CD4-positive, alpha-beta memory T cell (primary cell): ENCODE data around the gene OBSL1. TPM values are rescaled to one million over a fixed set of nuclear protein-coding genes. Genes with fewer than 3 reads are reported as not detected.

ENCODE experiments used
- CTCF ChIA-PET: fragments of 350-600 bp; sonication (Branson Sonifier 250); formaldehyde crosslinking; loops from one replicate; lab custom pipeline; 2021; ENCODE audit warnings: inconsistent platforms; ENCODE audit not compliant: partially characterized antibody; lab: Charles Lee
- POLR2A ChIA-PET: fragments of 350-600 bp; sonication (Branson Sonifier 250); formaldehyde crosslinking; loops from one replicate; lab custom pipeline; 2021; ENCODE audit not compliant: partially characterized antibody; lab: Charles Lee
- DNase-seq, 5 donors: peaks; one replicate each; pipeline versions ENCODE4 v3.0.0 to v3.0.0-alpha.2; 2020 to 2022; ENCODE audit warnings: mixed read lengths in 1 of 5
- H3K27ac ChIP-seq: one replicate; pipeline ENCODE4 v1.7.0; 2013; ENCODE audit warnings: low read depth, low read length
- H3K27me3 ChIP-seq: 2 replicates; pipeline ENCODE4 v1.7.0; 2013; ENCODE audit warnings: mild to moderate bottlenecking, low read length, moderate library complexity; ENCODE audit not compliant: insufficient read depth
- H3K36me3 ChIP-seq: 2 replicates; pipeline ENCODE4 v1.7.0; 2013; ENCODE audit warnings: mild to moderate bottlenecking, low read length, moderate library complexity; ENCODE audit not compliant: insufficient read depth
- H3K4me1 ChIP-seq: 2 replicates; pipeline ENCODE4 v1.7.0; 2013; ENCODE audit warnings: mild to moderate bottlenecking, low read length, moderate library complexity; ENCODE audit not compliant: insufficient read depth
- H3K4me3 ChIP-seq, 2 donors: one replicate each; pipeline ENCODE4 v1.7.0; 2013; ENCODE audit warnings: low read length in 2 of 2, mild to moderate bottlenecking in 1 of 2
- H3K9me3 ChIP-seq, 2 donors: one replicate each; pipeline ENCODE4 v1.7.0; 2013; ENCODE audit warnings: low read length in 2 of 2, control low read depth in 1 of 2; ENCODE audit not compliant: control insufficient read depth in 1 of 2
- H3K27ac Mint-ChIP-seq, 7 donors: one replicate each; pipeline ENCODE4 v1.8.0; 2020 to 2021; ENCODE audit warnings: mixed read lengths in 7 of 7, mild to moderate bottlenecking in 6 of 7, inconsistent platforms in 3 of 7, moderate library complexity in 3 of 7
- H3K27me3 Mint-ChIP-seq, 2 donors: one replicate each; pipeline ENCODE4 v1.8.0; 2020 to 2021; ENCODE audit warnings: mixed read lengths in 2 of 2
- H3K36me3 Mint-ChIP-seq, 2 donors: one replicate each; pipeline ENCODE4 v1.8.0; 2020 to 2021; ENCODE audit warnings: mixed read lengths in 2 of 2, inconsistent platforms in 1 of 2, mild to moderate bottlenecking in 1 of 2
- H3K4me1 Mint-ChIP-seq, 4 donors: one replicate each; pipeline ENCODE4 v1.8.0; 2020 to 2021; ENCODE audit warnings: mixed read lengths in 4 of 4, mild to moderate bottlenecking in 1 of 4
- H3K4me3 Mint-ChIP-seq, 8 donors: one replicate each; pipeline ENCODE4 v1.8.0; 2020 to 2021; ENCODE audit warnings: mixed read lengths in 8 of 8, mild to moderate bottlenecking in 7 of 8, moderate library complexity in 6 of 8, inconsistent platforms in 3 of 8
- H3K9me3 Mint-ChIP-seq, 8 donors: one replicate each; pipeline ENCODE4 v1.8.0; 2020 to 2021; ENCODE audit warnings: mixed read lengths in 8 of 8, mild to moderate bottlenecking in 5 of 8, inconsistent platforms in 3 of 8, moderate library complexity in 1 of 8
- intact Hi-C: fragments of 100-400 bp; cut with micrococcal nuclease; formaldehyde crosslinking; loops from one replicate; pipeline ENCODE4 v1.15.1; 2023
- polyA plus RNA-seq, 2 donors: library from polyadenylated mRNA; unstranded; fragments of 300-500 nt; fragmentation: Illumina TruSeq; gene quantifications; one replicate each; pipeline ENCODE4 v1.2.3, GENCODE V29; 2021
- total RNA-seq, 2 experiments: library from RNA; stranded (reverse); gene quantifications; one replicate each; pipeline ENCODE4 v1.2.3, GENCODE V29; 2021

OBSL1 gene
- total and polyA plus RNA-seq, 4 experiments from 2014 or later, result 0.09 TPM; not detected in 3

DNA sequence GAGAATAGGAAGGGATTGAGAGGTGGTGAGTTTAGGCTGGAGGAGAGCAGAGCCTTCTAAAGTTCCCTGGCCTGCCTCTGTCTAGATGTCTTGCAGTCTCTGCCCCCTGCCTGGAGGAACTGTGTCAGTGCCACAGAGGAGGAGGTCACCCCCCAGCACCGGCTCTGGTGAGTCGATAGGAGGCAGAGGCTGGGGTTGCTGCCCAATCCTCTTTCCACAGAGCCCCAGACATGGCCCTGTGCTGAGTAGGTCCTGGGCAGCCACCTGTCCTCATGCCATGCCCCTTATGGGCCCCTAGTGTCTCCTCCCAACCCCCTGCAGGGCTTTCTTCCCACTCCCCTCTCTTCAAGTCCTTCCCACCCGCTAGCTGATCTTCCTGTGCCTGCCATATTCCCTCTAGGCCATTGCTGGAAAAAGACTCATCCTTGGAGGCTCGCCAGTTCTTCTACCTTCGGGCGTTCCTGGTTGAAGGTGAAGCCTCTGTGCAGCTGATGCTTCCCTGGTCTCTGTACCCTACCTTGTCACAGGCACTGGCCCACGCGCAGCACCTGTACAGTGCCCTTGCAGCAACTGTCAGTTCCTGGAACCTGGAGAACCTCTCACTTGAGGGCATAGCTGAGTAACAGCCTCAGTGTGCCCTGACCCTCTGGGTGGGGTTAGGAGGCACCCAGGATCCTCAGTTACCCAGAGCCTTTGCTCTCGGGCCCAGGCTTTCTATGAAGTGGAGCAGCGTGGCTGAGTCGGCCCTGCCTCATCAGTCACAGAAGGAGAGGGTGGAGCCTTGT lies 42.9 kb upstream of the OBSL1 start:
- intact Hi-C loops, result no loop called here
- H3K27me3 ChIP-seq, result no peaks in the 10 kb centered on the region
- Mint-ChIP-seq H3K36me3 (peaks cover 30 to 32% of the 10 kb centered on the region in 2 donors), H3K27ac (peak overlapping the region in 3 of 7 donors; percentile 18 to 70 (median 25)), H3K9me3 (no peaks in the 10 kb centered on the region), H3K4me3 (no peak overlapping the region), H3K27me3 (no peaks in the 10 kb centered on the region), H3K4me1 (peaks cover 9 to 16% (median 12%) of the 10 kb centered on the region in 4 donors)
- POLR2A ChIA-PET, result no interaction called here
- H3K4me3 ChIP-seq, result no peak overlapping the region
- H3K9me3 ChIP-seq, result no peaks in the 10 kb centered on the region
- CTCF ChIA-PET, result interaction anchor here (1.5 kb wide), 1 partner anchor 17 kb away, joined by 3 read pairs; the partner anchor contains the start of gene STK11IP
- H3K36me3 ChIP-seq, result peaks cover 7% of the 10 kb centered on the region
- no peak overlapping the region for H3K27ac ChIP-seq
- no peak for DNase-seq
- H3K4me1 ChIP-seq, result peaks cover 6% of the 10 kb centered on the region

DNA sequence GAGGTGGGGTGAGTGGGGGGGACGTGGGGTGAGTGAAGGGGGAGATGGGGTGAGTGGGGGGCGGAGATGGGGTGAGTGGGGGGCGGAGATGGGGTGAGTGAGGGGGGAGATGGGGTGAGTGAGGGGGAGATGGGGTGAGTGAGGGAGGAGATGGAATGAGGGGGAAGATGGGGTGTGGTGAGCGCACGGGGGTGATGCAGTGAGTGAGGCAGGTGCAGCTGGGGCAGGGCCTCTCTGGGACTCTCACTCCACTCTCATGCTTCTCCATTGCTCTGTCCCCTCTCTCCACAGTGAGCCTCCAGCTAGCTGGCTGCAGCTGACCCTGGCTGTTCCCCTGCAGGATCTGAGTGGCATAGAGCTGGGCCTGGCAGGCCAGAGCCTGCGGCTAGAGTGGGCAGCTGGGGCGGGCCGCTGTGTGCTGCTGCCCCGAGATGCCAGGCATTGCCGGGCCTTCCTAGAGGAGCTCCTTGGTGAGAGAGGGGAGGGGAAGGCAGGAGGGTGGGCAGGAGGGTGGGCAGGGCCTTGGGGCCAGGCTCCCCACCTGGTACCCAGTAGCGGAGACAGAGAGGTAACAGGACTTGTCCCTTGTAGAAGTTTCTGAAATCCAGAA lies 42.2 kb upstream of the OBSL1 start:
- peaks cover 31 to 33% of the 10 kb centered on the region in 2 donors for H3K36me3 Mint-ChIP-seq
- Histone ChIP-seq H3K27ac (no peak overlapping the region), H3K9me3 (no peaks in the 10 kb centered on the region), H3K4me1 (peaks cover 6% of the 10 kb centered on the region), H3K27me3 (no peaks in the 10 kb centered on the region), H3K4me3 (no peak overlapping the region), H3K36me3 (peaks cover 7% of the 10 kb centered on the region)
- no peaks in the 10 kb centered on the region for H3K9me3 Mint-ChIP-seq
- POLR2A ChIA-PET, result no interaction called here
- H3K4me3 Mint-ChIP-seq, result no peak overlapping the region
- H3K27me3 Mint-ChIP-seq, result no peaks in the 10 kb centered on the region
- DNase-seq, result no peak
- no peak overlapping the region for H3K27ac Mint-ChIP-seq
- intact Hi-C loops, result no loop called here
- CTCF ChIA-PET, result no interaction called here
- peaks cover 9 to 16% (median 12%) of the 10 kb centered on the region in 4 donors for H3K4me1 Mint-ChIP-seq

GRCh38 chr2:219612577-219613286 lies 41.4 kb upstream of the OBSL1 start:
- Histone ChIP-seq H3K4me1 (peaks cover 6% of the 10 kb centered on the region), H3K4me3 (no peak overlapping the region), H3K27ac (no peak overlapping the region), H3K36me3 (peaks cover 7% of the 10 kb centered on the region), H3K27me3 (no peaks in the 10 kb centered on the region), H3K9me3 (no peaks in the 10 kb centered on the region)
- H3K4me1 Mint-ChIP-seq, result peaks cover 9 to 16% (median 12%) of the 10 kb centered on the region in 4 donors
- ChIA-PET POLR2A (no interaction called here), CTCF (no interaction called here)
- no peaks in the 10 kb centered on the region for H3K27me3 Mint-ChIP-seq
- intact Hi-C loops, result no loop called here
- H3K9me3 Mint-ChIP-seq, result no peaks in the 10 kb centered on the region
- peak overlapping the region in 3 of 8 donors; percentile 1 to 53 (median 22) for H3K4me3 Mint-ChIP-seq
- H3K27ac Mint-ChIP-seq, result peak overlapping the region in 4 of 7 donors; percentile 2 to 46 (median 4)
- peaks cover 33 to 36% of the 10 kb centered on the region in 2 donors for H3K36me3 Mint-ChIP-seq
- peak in 1 of 5 donors; percentile 57 for DNase-seq

DNA sequence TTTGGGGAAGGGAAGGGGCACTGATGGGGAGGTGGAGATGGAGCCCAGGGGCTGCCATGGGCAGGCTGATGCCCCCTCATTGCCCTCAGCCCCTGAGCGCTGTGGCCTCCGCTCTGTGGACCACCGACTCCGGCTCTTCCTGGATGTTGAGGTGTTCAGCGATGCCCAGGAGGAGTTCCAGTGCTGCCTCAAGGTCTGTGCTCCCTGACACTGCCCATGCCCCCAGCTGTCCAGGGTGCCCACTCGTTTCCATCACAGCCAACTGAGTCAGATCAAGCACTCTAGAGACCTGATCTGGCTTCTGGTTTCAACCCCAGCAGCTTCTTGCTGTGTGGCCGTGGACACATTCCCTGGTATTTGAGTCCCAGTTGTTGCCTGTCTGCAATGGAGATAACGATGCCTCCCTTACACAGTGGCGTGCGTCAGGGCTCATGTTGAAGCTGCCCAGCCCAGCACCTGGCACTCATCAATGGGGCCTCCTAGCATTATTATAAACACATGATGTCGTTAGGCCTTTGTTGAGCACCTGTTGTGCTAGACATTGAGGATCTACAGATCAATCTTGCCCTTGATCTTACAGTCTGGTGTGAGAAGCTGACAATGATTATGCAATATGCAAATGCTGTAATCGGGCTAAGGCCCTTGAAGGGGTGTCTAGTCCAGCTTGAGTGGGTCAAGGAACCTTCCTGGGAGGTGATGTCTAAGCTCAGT lies 40.7 kb upstream of the OBSL1 start:
- no peak for DNase-seq
- intact Hi-C loops, result no loop called here
- Mint-ChIP-seq H3K4me3 (peak overlapping the region in 2 of 8 donors; percentile 1 to 48), H3K36me3 (peaks cover 40 to 43% of the 10 kb centered on the region in 2 donors), H3K9me3 (no peaks in the 10 kb centered on the region), H3K4me1 (peaks cover 9 to 16% (median 12%) of the 10 kb centered on the region in 4 donors), H3K27me3 (no peaks in the 10 kb centered on the region), H3K27ac (peak overlapping the region in 4 of 7 donors; percentile 2 to 46 (median 4))
- ChIA-PET POLR2A (no interaction called here), CTCF (no interaction called here)
- Histone ChIP-seq H3K27me3 (no peaks in the 10 kb centered on the region), H3K4me3 (no peak overlapping the region), H3K36me3 (peaks cover 7% of the 10 kb centered on the region), H3K27ac (no peak overlapping the region), H3K4me1 (peaks cover 6% of the 10 kb centered on the region), H3K9me3 (no peaks in the 10 kb centered on the region)

- no peaks in the 10 kb centered on the region for H3K9me3 Mint-ChIP-seq
- H3K9me3 ChIP-seq, result no peaks in the 10 kb centered on the region
- no peak for DNase-seq
- H3K27ac ChIP-seq, result no peak overlapping the region
- CTCF ChIA-PET, result interaction anchor here (1.0 kb wide), 1 partner anchor 11 kb away, joined by 3 read pairs; no protein-coding TSS in a partner anchor
- H3K4me3 ChIP-seq, result no peak overlapping the region
- H3K27ac Mint-ChIP-seq, result no peak overlapping the region
- no peak overlapping the region for H3K4me3 Mint-ChIP-seq
- peaks cover 47 to 50% of the 10 kb centered on the region in 2 donors for H3K36me3 Mint-ChIP-seq
- H3K27me3 ChIP-seq, result no peaks in the 10 kb centered on the region
- H3K4me1 Mint-ChIP-seq, result peaks cover 9 to 16% (median 12%) of the 10 kb centered on the region in 4 donors
- intact Hi-C loops, result no loop called here
- POLR2A ChIA-PET, result no interaction called here
- peaks cover 6% of the 10 kb centered on the region for H3K4me1 ChIP-seq
- H3K36me3 ChIP-seq, result peaks cover 12% of the 10 kb centered on the region
- no peaks in the 10 kb centered on the region for H3K27me3 Mint-ChIP-seq
Measured at GRCh38 chr2:219611306-219611705, 40.0 kb upstream of the OBSL1 start.

DNA sequence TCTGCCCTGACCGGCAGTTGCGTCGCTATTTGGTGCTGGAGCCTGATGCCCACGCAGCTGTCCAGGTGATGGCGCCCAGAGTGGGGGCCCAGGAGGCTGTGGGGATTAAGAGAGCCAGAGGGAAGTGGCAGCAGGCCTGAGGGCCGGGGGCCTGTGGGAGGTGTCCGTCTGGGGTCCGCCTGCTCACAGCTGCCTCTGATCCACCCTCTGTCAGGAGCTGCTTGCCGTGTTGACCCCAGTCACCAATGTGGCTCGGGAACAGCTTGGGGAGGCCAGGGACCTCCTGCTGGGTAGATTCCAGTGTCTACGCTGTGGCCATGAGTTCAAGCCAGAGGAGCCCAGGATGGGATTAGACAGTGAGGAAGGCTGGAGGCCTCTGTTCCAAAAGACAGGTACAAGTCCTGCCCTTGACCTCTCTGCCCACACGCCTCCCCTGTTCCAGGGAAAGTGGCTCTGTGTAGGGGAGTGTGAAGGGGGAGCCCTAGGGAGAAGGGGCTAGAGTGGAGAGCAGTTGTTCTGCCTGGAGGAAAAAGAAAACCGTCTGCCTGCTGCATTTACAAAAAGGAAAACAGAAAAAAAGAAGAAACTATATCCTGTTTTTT lies 37.9 kb upstream of the OBSL1 start:
- Mint-ChIP-seq H3K9me3 (no peaks in the 10 kb centered on the region), H3K4me1 (peaks cover 9 to 15% (median 11%) of the 10 kb centered on the region in 4 donors), H3K27ac (no peak overlapping the region), H3K4me3 (no peak overlapping the region), H3K36me3 (peaks cover 50% of the 10 kb centered on the region in 2 donors), H3K27me3 (no peaks in the 10 kb centered on the region)
- no peak for DNase-seq
- ChIA-PET POLR2A (no interaction called here), CTCF (no interaction called here)
- no peaks in the 10 kb centered on the region for H3K27me3 ChIP-seq
- peaks cover 6% of the 10 kb centered on the region for H3K4me1 ChIP-seq
- no peak overlapping the region for H3K27ac ChIP-seq
- H3K4me3 ChIP-seq, result no peak overlapping the region
- intact Hi-C loops, result no loop called here
- peaks cover 23% of the 10 kb centered on the region for H3K36me3 ChIP-seq
- no peaks in the 10 kb centered on the region for H3K9me3 ChIP-seq
